HG02870 (cell line): Measurements from ENCODE around the gene HS2ST1.
"Not testable (repeated sequence)": the region's sequence is repeated elsewhere in the genome, so short reads cannot be mapped to it uniquely, and the experiment has no call there.

Experiments used
- ATAC-seq: cut with Tn5 transposase; IDR thresholded peaks from one replicate; pipeline ENCODE4 v1.9.1; 2021; ENCODE audit warnings: mild to moderate bottlenecking, moderate library complexity; ENCODE audit not compliant: unreplicated experiment

The HS2ST1 gene

DNA sequence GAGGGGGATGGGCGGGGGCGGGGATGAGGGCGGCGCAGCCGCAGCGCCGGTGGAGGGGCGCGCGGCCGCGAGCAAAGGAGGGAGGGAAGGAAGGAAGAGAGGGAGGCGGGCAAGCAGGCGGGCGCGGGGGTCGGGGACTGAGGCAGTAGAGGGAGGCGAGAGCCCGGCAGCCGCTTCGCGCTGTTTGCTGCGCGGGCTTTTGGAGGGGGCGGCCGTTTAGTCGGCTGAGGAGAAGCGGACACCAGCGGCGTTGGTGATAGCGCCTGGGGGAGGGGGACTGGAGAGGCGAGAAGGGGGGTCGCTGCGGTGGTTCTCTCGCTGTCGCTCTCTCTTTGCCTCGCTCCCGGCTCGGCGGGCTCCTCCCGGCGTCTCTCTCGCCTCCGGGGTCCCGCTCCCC lies at the start of gene HS2ST1:
TSS of gene HS2ST1 (plus strand) at position 35 of the 397 bp plus-strand sequence.
- ATAC-seq = no peak

DNA sequence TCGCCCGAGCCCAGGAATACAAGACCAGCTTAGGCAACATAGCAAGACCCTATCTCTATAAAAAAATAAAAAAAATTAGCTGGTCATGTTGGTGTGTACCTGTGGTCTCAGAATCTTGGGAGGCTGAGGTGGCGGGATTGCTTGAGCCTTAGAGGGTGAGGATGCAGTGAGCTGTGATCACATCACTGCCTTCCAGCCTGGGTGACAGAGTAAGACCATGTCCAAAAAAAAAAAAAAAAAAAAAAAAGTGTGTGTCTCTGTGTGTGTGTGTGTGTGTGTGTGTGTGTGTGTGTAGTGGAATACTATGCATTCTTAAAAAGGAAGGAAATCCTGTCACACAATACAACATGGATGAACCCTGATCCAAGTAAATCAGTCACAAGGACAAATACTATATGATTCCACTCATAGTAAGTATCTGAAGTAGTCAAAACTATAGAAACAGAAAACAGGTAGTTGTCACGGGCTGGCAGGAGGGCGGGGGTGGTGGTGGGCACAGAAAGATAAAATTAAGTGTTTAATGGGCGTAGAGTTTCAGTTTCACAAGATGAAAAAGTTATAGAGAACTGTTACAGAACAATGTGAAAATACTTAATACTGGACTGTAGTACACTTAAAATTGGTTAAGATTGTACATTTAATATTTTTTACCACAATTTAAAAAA lies 48.3 kb upstream of the HS2ST1 start:
- no peak for ATAC-seq

DNA sequence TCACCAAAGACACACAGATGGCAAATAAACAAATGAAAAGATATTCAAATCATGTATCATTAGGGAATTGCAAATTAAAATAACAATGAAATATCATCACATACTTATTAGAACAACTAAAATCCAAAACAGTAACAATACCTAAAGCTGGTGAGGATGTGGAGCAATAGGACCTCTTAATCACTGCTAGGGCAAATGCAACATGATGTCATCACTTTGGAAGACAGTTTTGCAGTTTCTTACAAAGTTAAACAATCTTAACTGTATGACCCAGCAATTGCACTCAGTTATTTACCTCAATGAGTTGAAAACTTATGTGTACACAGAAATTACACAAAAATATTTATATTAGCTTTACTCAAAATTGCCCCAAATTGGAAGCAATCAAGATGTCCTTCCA lies 47.8 kb upstream of the HS2ST1 start:
- ATAC-seq = no peak

GRCh38 chr1:86867278-86867677 lies 47.2 kb upstream of the HS2ST1 start:
- not testable (repeated sequence) for ATAC-seq

- no peak for ATAC-seq
Observed at GRCh38 chr1:86868477-86868876, 46.0 kb upstream of the HS2ST1 start.

GRCh38 chr1:86871001-86871400 lies 43.4 kb upstream of the HS2ST1 start:
- ATAC-seq = no peak

DNA sequence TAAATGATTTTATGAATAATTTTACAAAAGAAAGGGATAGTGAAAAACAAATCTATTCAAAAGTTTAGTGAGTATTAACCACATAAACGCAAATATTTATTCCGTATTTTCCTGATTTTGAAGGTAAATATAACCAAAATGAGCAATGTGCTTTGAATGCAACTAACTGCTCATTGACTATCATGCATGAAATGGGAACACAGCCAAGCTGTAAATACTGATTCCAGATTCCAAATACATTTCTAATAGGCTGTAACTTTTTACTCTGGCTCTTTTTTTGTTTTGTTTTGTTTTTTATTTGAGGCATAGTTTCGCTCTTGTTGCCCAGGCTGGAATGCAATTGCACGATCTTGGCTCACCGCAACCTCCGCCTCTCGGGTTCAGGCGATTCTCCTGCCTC lies 42.3 kb upstream of the HS2ST1 start:
- ATAC-seq = no peak

DNA sequence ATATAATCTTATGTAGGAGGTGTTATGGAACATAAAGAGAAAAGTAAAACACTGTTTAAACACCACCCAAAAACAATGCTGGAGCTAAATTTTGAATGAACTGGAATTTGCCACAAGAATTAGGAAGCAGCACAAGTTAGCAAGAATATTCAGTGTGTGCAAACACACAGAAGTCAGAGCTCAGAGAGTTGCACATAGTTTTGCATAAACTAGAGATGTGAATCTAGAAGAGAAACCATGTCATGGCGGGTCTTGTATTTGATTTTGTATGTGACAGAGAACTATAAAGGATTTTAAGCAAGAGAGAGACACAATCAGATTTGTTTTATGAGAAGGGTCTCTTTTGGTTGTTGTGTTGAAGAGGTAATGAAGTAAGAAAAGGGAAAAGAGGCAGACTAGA lies 38.7 kb upstream of the HS2ST1 start:
- ATAC-seq = peak; percentile 50

- peak; percentile 69 for ATAC-seq
Observed at GRCh38 chr1:86887479-86888162, 26.8 kb upstream of the HS2ST1 start.

DNA sequence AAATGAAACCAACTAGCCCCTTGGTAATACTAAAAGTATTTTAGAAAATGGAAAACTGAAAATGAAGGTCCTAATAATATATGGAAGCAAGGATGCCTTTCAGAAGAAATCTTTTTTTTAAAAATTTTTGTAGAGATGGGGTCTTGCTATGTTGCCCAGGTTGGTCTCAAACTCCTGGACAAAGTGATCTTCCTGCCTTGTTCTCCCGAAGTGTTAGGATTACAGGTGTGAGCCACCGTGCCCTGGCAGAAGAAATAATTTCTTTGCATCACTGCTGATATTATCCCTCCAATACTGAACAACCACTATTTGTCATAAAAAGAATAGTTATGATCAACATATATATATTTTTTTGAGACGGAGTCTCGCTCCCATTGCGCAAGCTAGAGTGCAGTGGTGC lies 26.1 kb upstream of the HS2ST1 start:
- no peak for ATAC-seq

DNA sequence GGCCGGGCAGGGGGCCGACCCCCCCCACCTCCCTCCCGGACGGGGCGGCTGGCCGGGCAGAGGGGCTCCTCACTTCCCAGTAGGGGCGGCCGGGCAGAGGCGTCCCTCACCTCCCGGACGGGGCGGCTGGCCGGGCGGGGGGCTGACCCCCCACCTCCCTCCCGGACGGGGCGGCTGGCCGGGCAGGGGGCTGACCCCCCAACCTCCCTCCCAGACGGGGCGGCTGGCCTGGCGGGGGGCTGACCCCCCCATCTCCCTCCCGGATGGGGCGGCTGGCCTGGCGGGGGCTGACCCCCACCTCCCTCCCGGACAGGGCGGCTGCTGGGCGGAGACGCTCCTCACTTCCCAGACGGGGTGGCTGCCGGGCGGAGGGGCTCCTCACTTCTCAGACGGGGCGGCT lies 15.0 kb upstream of the HS2ST1 start:
- ATAC-seq = not testable (repeated sequence)

DNA sequence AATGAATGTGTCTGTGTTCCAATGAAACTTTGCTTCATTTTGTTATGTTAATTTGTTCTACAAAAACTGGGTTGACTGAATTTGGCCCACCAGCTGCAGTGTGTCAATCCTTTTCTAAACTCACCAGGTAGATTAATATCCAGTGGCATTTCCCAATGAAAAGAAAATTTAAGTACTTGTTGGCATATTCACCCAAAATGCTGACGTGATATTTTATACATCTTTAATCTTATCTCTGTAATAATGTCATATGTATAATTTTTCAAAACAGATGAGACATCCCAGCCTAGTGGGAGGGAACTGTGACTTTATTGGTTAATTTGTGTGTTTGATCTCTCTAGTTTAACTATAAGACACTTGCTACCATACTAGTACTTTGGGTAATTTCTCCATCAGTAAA lies 8.6 kb upstream of the HS2ST1 start:
- no peak for ATAC-seq

DNA sequence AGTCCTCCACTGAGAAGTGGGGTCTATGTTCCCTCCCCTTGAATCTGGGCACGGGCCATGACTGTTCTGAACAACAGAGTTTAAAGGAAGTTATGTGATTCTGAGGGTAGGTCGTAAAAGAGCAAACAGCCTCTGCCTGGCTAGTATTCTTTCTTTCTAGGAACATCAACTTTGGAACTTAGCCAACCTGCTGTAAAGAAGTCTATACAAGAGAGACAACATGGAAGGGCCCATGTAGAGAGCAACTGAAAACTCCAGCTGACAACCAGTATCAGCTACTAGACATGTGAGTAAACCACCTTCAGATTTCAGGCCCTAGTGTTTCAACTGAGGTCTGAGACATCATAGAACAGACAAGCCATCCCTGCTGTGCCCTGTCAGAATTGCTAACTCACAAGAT lies 8.0 kb upstream of the HS2ST1 start:
- ATAC-seq = no peak

DNA sequence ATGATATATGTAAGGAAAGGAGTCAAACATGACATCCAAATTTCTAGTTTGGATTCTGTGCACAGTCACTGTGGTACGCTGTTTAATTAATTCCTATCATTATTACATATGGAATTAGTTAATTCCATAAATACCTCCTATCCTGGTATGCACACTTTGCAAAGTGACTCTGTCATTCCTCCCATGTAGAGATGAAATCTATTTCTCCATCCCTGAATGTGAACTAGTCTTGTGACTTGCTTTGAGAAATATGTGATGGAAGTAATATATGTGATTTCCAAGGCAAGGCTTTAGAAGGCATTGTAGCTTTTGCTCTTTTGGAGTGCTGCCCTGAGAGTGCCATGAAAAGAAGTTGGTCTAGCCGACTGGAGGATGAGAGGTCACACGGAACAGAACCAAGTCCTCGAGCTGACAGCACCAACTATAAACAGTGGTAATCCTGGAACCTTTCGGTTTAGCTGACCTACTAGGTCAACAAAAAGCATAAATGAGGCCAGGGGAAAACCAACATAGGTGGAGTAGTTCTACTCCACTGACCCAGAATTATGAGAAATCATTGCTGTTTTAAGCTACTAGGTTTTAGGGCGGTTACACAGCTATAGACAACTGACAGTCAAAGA lies 2.0 kb upstream of the HS2ST1 start:
- no peak for ATAC-seq

- peak; percentile 20 for ATAC-seq
Observed at GRCh38 chr1:86913399-86913895, 988 bp upstream of the HS2ST1 start.

GRCh38 chr1:86913896-86914600 lies 387 bp upstream of the HS2ST1 start, which contains the start of gene SELENOF:
Gene SELENOF, minus strand, starts transcription at chr1:86914126. Its CDS starts 15 bp downstream, at chr1:86914111.
- ATAC-seq = peak; percentile 79

DNA sequence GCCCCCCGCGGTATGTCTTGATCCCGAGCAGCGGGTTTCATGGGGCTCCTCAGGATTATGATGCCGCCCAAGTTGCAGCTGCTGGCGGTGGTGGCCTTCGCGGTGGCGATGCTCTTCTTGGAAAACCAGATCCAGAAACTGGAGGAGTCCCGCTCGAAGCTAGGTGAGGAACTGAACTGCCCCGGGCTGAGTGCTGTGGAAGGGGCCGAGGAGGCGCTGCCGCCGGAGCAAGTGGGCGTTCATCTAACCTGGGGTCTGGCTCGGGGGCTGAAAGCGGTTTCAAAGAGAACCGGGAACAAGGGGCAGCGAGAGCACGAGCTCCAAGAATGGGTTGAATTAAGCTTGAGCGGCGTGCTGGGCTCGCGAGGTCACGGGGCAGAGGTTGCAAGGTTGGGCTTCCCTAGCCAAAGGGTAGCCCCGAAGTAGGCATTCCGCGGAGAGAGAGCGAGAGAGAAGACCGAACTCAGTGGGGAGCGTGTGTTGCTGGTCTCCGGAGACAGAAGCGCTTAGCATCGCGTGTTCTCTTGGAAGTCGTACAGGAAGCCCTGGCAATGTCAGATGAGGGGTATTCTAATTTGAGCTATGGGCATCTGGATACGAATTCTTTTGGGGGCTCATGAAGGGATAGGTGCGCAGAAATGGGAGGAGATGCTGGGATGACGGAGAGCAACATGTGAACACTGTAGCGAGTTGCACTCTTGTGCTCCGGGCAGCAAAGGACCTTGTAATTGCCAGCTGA lies 732 bp downstream of the HS2ST1 start:
- ATAC-seq = peak; percentile 17

- ATAC-seq = no peak
Observed at GRCh38 chr1:86915737-86916235, 1.4 kb downstream of the HS2ST1 start.

GRCh38 chr1:86916752-86917151 lies 2.3 kb downstream of the HS2ST1 start:
- no peak for ATAC-seq

- no peak for ATAC-seq
Observed at GRCh38 chr1:86922445-86922844, 8.0 kb downstream of the HS2ST1 start.
